HepG2 (cell line): ENCODE data around the gene CBLN3. TPM values are rescaled to one million over a fixed set of nuclear protein-coding genes. Genes with fewer than 3 reads are reported as not detected.

Experiments used
- CREB1 ChIP-seq, 2 experiments: fragments of 450-650 bp in 1 of 2; IDR thresholded peaks; 2 replicates each; pipeline ENCODE4 v1.6.1; 2016 to 2017; ENCODE audit warnings: control low read depth in 1 of 2, mild to moderate bottlenecking in 1 of 2, missing compliant biosample characterization in 1 of 2, missing genetic modification characterization in 1 of 2
- KAT8 ChIP-seq: IDR thresholded peaks from 2 replicates; pipeline ENCODE4 v1.6.1; 2016; ENCODE audit warnings: missing genetic modification reagents, missing compliant biosample characterization
- MIER3 ChIP-seq: IDR thresholded peaks from 2 replicates; pipeline ENCODE4 v1.6.1; 2016; ENCODE audit warnings: missing compliant biosample characterization, borderline replicate concordance
- NFKBIZ ChIP-seq: IDR thresholded peaks from 2 replicates; pipeline ENCODE4 v1.6.1; 2018; ENCODE audit warnings: missing genetic modification reagents, missing compliant biosample characterization
- NR2F2 ChIP-seq: IDR thresholded peaks from 2 replicates; pipeline ENCODE4 v1.6.1; 2012; ENCODE audit warnings: low read depth, inconsistent platforms, borderline replicate concordance
- PRMT3 ChIP-seq: sonication (generic); formaldehyde crosslinking; IDR thresholded peaks from 2 replicates; pipeline ENCODE4 v1.8.1; 2022; ENCODE audit warnings: low read depth, mild to moderate bottlenecking, moderate library complexity, missing genetic modification reagents, borderline replicate concordance
- SNAPC4 ChIP-seq: sonication (generic); formaldehyde crosslinking; IDR thresholded peaks from 2 replicates; pipeline ENCODE4 v1.4.0; 2020; ENCODE audit warnings: mild to moderate bottlenecking, missing genetic modification reagents
- SP140L ChIP-seq: sonication (generic); formaldehyde crosslinking; IDR thresholded peaks from 2 replicates; pipeline ENCODE4 v1.4.0; 2020; ENCODE audit warnings: missing genetic modification reagents, borderline replicate concordance
- TAF15 ChIP-seq: fragments of 200-400 bp; formaldehyde crosslinking; IDR thresholded peaks from one replicate; pipeline ENCODE4 v1.6.1; 2018; ENCODE audit warnings: mild to moderate bottlenecking, low read depth, low read length; ENCODE audit not compliant: poor library complexity, severe bottlenecking
- TGIF2 ChIP-seq: IDR thresholded peaks from 2 replicates; pipeline ENCODE4 v1.6.1; 2016; ENCODE audit warnings: control low read depth, missing compliant biosample characterization
- ZNF160 ChIP-seq: sonication (generic); formaldehyde crosslinking; IDR thresholded peaks from 2 replicates; pipeline ENCODE4 v1.8.0; 2022; ENCODE audit warnings: mild to moderate bottlenecking, inconsistent platforms, missing genetic modification reagents
- ZNF562 ChIP-seq: sonication (generic); formaldehyde crosslinking; IDR thresholded peaks from 2 replicates; pipeline ENCODE4 v1.8.0; 2022; ENCODE audit warnings: missing genetic modification reagents, borderline replicate concordance
- ZNF747 ChIP-seq: sonication (generic); formaldehyde crosslinking; IDR thresholded peaks from 2 replicates; pipeline ENCODE4 v1.8.1; 2023; ENCODE audit warnings: missing genetic modification reagents, mild to moderate bottlenecking, borderline replicate concordance
- ZNF773 ChIP-seq: sonication (generic); formaldehyde crosslinking; IDR thresholded peaks from 2 replicates; pipeline ENCODE4 v1.4.0; 2020; ENCODE audit warnings: missing genetic modification reagents, borderline replicate concordance
- polyA plus RNA-seq, 8 experiments: library from polyadenylated mRNA; depleted of rRNA in 3 of 8; stranded (reverse) in 7 of 8; unstranded in 1 of 8; fragments of >200 nt; fragmentation: Illumina TruSeq in 4 of 8; extraction: Trizol in 4 of 8; gene quantifications; 2 replicates each; pipeline versions ENCODE4 v1.2.1 to v1.2.3, GENCODE V29; 2011 to 2016; ENCODE audit warnings: low read depth in 4 of 8, missing spikeins in 1 of 8, mixed read lengths in 1 of 8; ENCODE audit not compliant: insufficient read depth in 1 of 8
- total RNA-seq, 5 experiments: library from RNA; depleted of rRNA; stranded (reverse); fragments of >200 nt; fragmentation: Illumina TruSeq; extraction: Trizol; gene quantifications; 2 replicates each; pipeline ENCODE4 v1.2.3, GENCODE V29; 2016; ENCODE audit warnings: low read depth in 1 of 5
- TF ChIP-seq, protein P1 (sequence below): sonication (generic); formaldehyde crosslinking; IDR thresholded peaks from 2 replicates; pipeline ENCODE4 v1.5.1; 2020; ENCODE audit warnings: mild to moderate bottlenecking, moderate library complexity, missing genetic modification reagents
- TF ChIP-seq, protein P2 (sequence below): sonication (generic); formaldehyde crosslinking; IDR thresholded peaks from 2 replicates; pipeline ENCODE4 v1.4.0; 2020; ENCODE audit warnings: missing genetic modification reagents, borderline replicate concordance

CBLN3 gene
- total and polyA plus RNA-seq, 2 of the 13 experiments (the other 11 are each of a cell fraction or from before 2014, with no cell fraction given), result 0.66 to 0.98 TPM

DNA sequence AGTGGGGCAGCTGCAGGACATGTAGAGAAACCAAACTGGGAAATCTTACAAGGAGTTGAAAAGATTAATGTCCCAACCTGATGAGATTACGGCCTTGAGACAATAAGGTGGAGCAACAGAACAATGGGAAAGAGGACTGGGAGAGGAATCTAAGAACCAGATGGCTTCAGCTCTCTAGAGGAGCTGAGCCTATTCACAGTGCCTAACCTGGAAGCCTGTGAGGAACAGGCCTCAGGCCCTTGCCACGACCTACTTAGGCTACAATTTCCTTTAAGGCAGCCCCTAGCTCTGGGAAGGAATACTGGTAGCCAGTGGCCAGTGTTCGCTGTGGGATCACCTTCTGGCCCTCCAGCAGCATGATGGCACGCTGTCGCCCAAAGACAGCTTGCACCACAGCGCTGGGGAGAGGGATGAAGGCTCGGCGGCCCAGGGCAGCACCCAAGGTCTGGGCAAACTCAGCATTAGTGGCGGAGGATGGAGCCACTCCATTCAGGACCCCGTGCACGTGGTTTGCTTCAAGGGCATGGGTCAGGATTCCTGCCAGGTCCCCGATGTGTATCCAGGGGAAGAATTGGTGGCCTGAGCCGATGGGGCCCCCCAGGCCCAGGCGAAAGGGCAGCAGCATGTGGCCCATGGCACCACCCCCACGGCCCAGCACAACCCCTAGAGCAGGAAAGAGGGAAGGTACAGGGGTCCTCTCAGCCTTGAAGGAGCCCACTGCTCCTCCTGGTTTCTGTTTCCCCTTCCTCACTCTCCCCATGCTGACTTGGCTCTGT is 10.6 kb upstream of the CBLN3 start (continued):
- TF ChIP-seq SP140L (CRISPR knock-in tag), result no peak
- no peak for TF ChIP-seq TGIF2 (CRISPR knock-in tag)
- no peak for TF ChIP-seq ZNF562 (CRISPR knock-in tag)
- TF ChIP-seq ZNF747 (CRISPR knock-in tag), result no peak
- TF ChIP-seq SNAPC4 (CRISPR knock-in tag), result no peak
- TF ChIP-seq CREB1 (IDR thresholded peaks at IDR 0.05), result no peak
- no peak for TF ChIP-seq CREB1 (CRISPR knock-in tag; IDR thresholded peaks at IDR 0.05)
- TF ChIP-seq ZNF160 (CRISPR knock-in tag), result no peak
- TF ChIP-seq NR2F2, result no peak
- TF ChIP-seq, protein P1, sequence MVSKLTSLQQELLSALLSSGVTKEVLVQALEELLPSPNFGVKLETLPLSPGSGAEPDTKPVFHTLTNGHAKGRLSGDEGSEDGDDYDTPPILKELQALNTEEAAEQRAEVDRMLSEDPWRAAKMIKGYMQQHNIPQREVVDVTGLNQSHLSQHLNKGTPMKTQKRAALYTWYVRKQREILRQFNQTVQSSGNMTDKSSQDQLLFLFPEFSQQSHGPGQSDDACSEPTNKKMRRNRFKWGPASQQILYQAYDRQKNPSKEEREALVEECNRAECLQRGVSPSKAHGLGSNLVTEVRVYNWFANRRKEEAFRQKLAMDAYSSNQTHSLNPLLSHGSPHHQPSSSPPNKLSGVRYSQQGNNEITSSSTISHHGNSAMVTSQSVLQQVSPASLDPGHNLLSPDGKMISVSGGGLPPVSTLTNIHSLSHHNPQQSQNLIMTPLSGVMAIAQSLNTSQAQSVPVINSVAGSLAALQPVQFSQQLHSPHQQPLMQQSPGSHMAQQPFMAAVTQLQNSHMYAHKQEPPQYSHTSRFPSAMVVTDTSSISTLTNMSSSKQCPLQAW (CRISPR knock-in tag), result peak; percentile 16; the same call in 1 of the 2 replicates
- TF ChIP-seq KAT8 (CRISPR knock-in tag), result no peak
- no peak for TF ChIP-seq MIER3 (CRISPR knock-in tag)
- no peak for TF ChIP-seq ZNF773 (CRISPR knock-in tag)
- TF ChIP-seq NFKBIZ, result no peak
- TF ChIP-seq TAF15, result no peak
- TF ChIP-seq PRMT3 (CRISPR knock-in tag), result no peak
- TF ChIP-seq, protein P2, sequence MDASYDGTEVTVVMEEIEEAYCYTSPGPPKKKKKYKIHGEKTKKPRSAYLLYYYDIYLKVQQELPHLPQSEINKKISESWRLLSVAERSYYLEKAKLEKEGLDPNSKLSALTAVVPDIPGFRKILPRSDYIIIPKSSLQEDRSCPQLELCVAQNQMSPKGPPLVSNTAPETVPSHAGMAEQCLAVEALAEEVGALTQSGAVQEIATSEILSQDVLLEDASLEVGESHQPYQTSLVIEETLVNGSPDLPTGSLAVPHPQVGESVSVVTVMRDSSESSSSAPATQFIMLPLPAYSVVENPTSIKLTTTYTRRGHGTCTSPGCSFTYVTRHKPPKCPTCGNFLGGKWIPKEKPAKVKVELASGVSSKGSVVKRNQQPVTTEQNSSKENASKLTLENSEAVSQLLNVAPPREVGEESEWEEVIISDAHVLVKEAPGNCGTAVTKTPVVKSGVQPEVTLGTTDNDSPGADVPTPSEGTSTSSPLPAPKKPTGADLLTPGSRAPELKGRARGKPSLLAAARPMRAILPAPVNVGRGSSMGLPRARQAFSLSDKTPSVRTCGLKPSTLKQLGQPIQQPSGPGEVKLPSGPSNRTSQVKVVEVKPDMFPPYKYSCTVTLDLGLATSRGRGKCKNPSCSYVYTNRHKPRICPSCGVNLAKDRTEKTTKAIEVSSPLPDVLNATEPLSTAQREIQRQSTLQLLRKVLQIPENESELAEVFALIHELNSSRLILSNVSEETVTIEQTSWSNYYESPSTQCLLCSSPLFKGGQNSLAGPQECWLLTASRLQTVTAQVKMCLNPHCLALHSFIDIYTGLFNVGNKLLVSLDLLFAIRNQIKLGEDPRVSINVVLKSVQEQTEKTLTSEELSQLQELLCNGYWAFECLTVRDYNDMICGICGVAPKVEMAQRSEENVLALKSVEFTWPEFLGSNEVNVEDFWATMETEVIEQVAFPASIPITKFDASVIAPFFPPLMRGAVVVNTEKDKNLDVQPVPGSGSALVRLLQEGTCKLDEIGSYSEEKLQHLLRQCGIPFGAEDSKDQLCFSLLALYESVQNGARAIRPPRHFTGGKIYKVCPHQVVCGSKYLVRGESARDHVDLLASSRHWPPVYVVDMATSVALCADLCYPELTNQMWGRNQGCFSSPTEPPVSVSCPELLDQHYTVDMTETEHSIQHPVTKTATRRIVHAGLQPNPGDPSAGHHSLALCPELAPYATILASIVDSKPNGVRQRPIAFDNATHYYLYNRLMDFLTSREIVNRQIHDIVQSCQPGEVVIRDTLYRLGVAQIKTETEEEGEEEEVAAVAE (CRISPR knock-in tag), result no peak
